ENCODE results near the gene HOXD1.

Gene HOXD1

DNA sequence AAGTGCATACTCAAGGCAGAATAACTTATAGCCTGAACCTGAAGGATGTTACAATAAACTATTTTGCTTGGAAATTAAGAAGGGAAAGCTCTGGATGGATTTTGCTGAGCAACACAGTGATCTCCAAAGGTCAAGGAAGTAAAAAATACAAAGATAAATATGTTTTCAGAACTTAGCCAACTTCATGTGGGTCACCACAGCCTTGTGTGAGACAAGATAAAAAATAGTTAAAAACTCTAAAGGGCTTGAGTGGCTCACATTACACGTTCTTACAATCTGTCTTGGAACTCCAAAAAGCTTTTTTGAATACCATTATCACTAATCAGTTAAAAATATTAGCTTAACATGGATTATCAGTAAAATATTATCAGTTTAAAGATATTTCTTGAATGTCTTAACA lies 51.8 kb downstream of the HOXD1 start:
- no peaks in the 10 kb centered on the region for H3K4me1 ChIP-seq (ENCODE audit: control insufficient read depth in 2 of 2, insufficient read depth in 2 of 2, low read length in 2 of 2)
- no peak overlapping the region for H3K27ac ChIP-seq (ENCODE audit: low read depth in 2 of 2, low read length in 2 of 2)
- no peaks in the 10 kb centered on the region for H3K36me3 ChIP-seq (ENCODE audit: control insufficient read depth in 2 of 2, insufficient read depth in 2 of 2, low read length in 2 of 2)
- no peak overlapping the region for H3K9ac ChIP-seq (ENCODE audit: low read depth in 1 of 2, low read length in 2 of 2)
- H3K9me3 ChIP-seq (ENCODE audit: control insufficient read depth in 2 of 2, low read length in 2 of 2), result no peaks in the 10 kb centered on the region
- peaks cover 0 to 2% of the 10 kb centered on the region in 2 donors for H3K27me3 ChIP-seq (ENCODE audit: control insufficient read depth in 2 of 2, insufficient read depth in 2 of 2, low read length in 2 of 2)
- H3K4me3 ChIP-seq (ENCODE audit: low read length in 2 of 2), result no peak overlapping the region
